Epithelial cell of proximal tubule (primary cell): ENCODE data around the gene CTNND2. TPM values are rescaled to one million over a fixed set of nuclear protein-coding genes. Genes with fewer than 3 reads are reported as not detected.
"Not testable (repeated sequence)": the region's sequence is repeated elsewhere in the genome, so short reads cannot be mapped to it uniquely, and the experiment has no call there.

Experiments
- DNase-seq: peaks from one replicate; pipeline ENCODE4 v3.0.0-alpha.2; 2011; ENCODE audit warnings: low read depth
- H3K4me3 ChIP-seq: 2 replicates; pipeline ENCODE4 v1.5.1; 2011; ENCODE audit warnings: low read depth, mild to moderate bottlenecking, low read length
- CTCF ChIP-seq: conservative IDR thresholded peaks from 2 replicates; pipeline ENCODE4 v1.5.1; 2012; ENCODE audit warnings: low read depth, mild to moderate bottlenecking, low read length
- total RNA-seq: library from RNA; depleted of rRNA; stranded (reverse); fragments of >200 nt; gene quantifications from 2 replicates; pipeline ENCODE4 v1.2.3, GENCODE V29; 2015

The CTNND2 gene
- total RNA-seq, 1 donor from 2014 or later: 0.12 TPM

GRCh38 chr5:11640158-11640873 is 263.9 kb downstream of the CTNND2 start:
- DNase-seq: no peak
- no peak overlapping the region for H3K4me3 ChIP-seq
- TF ChIP-seq CTCF: no peak

- no peak for TF ChIP-seq CTCF
- no peak overlapping the region for H3K4me3 ChIP-seq
- no peak for DNase-seq
Observed at GRCh38 chr5:11622785-11623184, 281.5 kb downstream of the CTNND2 start.

GRCh38 chr5:11620172-11620571 is 284.1 kb downstream of the CTNND2 start:
- H3K4me3 ChIP-seq: no peak overlapping the region
- no peak for DNase-seq
- TF ChIP-seq CTCF: no peak

GRCh38 chr5:11619339-11620024 is 284.8 kb downstream of the CTNND2 start:
- peak; percentile 40 for TF ChIP-seq CTCF
- no peak overlapping the region for H3K4me3 ChIP-seq
- no peak for DNase-seq

GRCh38 chr5:11617080-11617479 is 287.2 kb downstream of the CTNND2 start:
- H3K4me3 ChIP-seq: no peak overlapping the region
- DNase-seq: no peak
- TF ChIP-seq CTCF: no peak

GRCh38 chr5:11616624-11617023 is 287.6 kb downstream of the CTNND2 start:
- not testable (repeated sequence) for H3K4me3 ChIP-seq, DNase-seq

GRCh38 chr5:11611011-11611410 is 293.2 kb downstream of the CTNND2 start:
- no peak for DNase-seq
- no peak for TF ChIP-seq CTCF
- no peak overlapping the region for H3K4me3 ChIP-seq
